ENCODE data around the gene B3GALT4. TPM values are rescaled to one million over a fixed set of nuclear protein-coding genes. Genes with fewer than 3 reads are reported as not detected.

B3GALT4 gene
- total RNA-seq, 1 experiment from 2014 or later: 3.4 TPM

DNA sequence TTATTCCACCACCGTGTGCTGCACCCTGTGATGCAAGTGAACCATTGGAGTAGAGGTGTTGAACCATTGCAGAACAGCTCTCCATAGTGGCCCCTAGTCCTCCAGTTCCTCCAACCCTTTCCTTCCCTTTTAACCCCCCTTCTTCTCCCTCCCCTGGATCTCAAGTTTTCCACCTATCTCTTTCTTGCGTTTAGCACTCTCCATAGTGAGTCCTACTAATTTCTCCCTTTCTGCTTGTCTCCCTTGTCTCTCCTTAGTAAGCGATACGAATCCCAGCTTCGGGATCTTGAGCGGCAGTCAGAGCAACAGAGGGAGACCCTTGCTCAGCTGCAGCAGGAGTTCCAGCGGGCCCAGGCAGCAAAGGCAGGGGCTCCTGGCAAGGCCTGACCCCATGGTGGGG, 13.5 kb downstream of the B3GALT4 start:
- H3K9me3 ChIP-seq (ENCODE audit: low read length): no peaks in the 10 kb centered on the region
- peak overlapping the region; percentile 88 for H3K9ac ChIP-seq (ENCODE audit: low read length)
- no peak overlapping the region for H2AFZ ChIP-seq (ENCODE audit: low read length)
- peaks cover 23% of the 10 kb centered on the region for H3K4me1 ChIP-seq (ENCODE audit: low read length)
- no peaks in the 10 kb centered on the region for H3K27me3 ChIP-seq (ENCODE audit: low read length)
- peaks cover 46% of the 10 kb centered on the region for H3K79me2 ChIP-seq (ENCODE audit: low read length)
- H3K4me3 ChIP-seq (ENCODE audit: low read length): peak overlapping the region; percentile 88
- H3K36me3 ChIP-seq (ENCODE audit: insufficient read depth, low read length): peaks cover 25% of the 10 kb centered on the region; the same call in 1 of the 2 replicates
- H3K9me2 ChIP-seq (replicated peaks; ENCODE audit: insufficient read depth, low read length): no peaks in the 10 kb centered on the region
- DNase-seq: no peak
- H3K27ac ChIP-seq (ENCODE audit: low read length): no peak overlapping the region
- H4K20me1 ChIP-seq (ENCODE audit: insufficient read depth, low read depth, low read length): no peaks in the 10 kb centered on the region
- H3K4me2 ChIP-seq (ENCODE audit: low read depth, low read length, poor library complexity, severe bottlenecking): peak overlapping the region; percentile 68

- H3K27me3 ChIP-seq (ENCODE audit: low read length): no peaks in the 10 kb centered on the region
- H3K27ac ChIP-seq (ENCODE audit: low read length): no peak overlapping the region
- H3K4me3 ChIP-seq (ENCODE audit: low read length): no peak overlapping the region
- no peak overlapping the region for H2AFZ ChIP-seq (ENCODE audit: low read length)
- no peaks in the 10 kb centered on the region for H3K9me3 ChIP-seq (ENCODE audit: low read length)
- H3K9ac ChIP-seq (ENCODE audit: low read length): no peak overlapping the region
- no peak overlapping the region for H3K4me2 ChIP-seq (ENCODE audit: low read depth, low read length, poor library complexity, severe bottlenecking)
- H3K9me2 ChIP-seq (replicated peaks; ENCODE audit: insufficient read depth, low read length): no peaks in the 10 kb centered on the region
- no peaks in the 10 kb centered on the region for H4K20me1 ChIP-seq (ENCODE audit: insufficient read depth, low read depth, low read length)
- H3K79me2 ChIP-seq (ENCODE audit: low read length): peaks cover 44% of the 10 kb centered on the region
- H3K4me1 ChIP-seq (ENCODE audit: low read length): peaks cover 27% of the 10 kb centered on the region
- peaks cover 10% of the 10 kb centered on the region; the same call in 1 of the 2 replicates for H3K36me3 ChIP-seq (ENCODE audit: insufficient read depth, low read length)
- no peak for DNase-seq
These were observed 16.2 kb downstream of the B3GALT4 start for GRCh38 chr6:33292996-33293682.

- Histone ChIP-seq H3K79me2 (ENCODE audit: low read length) (peaks cover 36% of the 10 kb centered on the region), H2AFZ (ENCODE audit: low read length) (no peak overlapping the region)
These were observed 17.3 kb downstream of the B3GALT4 start for GRCh38 chr6:33294086-33294823.

GRCh38 chr6:33295621-33296369, 18.9 kb downstream of the B3GALT4 start:
- H3K9me2 ChIP-seq (replicated peaks; ENCODE audit: insufficient read depth, low read length): no peaks in the 10 kb centered on the region
- no peak overlapping the region for H3K4me3 ChIP-seq (ENCODE audit: low read length)
- H3K36me3 ChIP-seq (ENCODE audit: insufficient read depth, low read length): peaks cover 9% of the 10 kb centered on the region; the same call in 1 of the 2 replicates
- H3K79me2 ChIP-seq (ENCODE audit: low read length): peaks cover 27% of the 10 kb centered on the region
- no peaks in the 10 kb centered on the region for H3K9me3 ChIP-seq (ENCODE audit: low read length)
- H4K20me1 ChIP-seq (ENCODE audit: insufficient read depth, low read depth, low read length): no peaks in the 10 kb centered on the region
- H3K9ac ChIP-seq (ENCODE audit: low read length): no peak overlapping the region
- no peak overlapping the region for H3K4me2 ChIP-seq (ENCODE audit: low read depth, low read length, poor library complexity, severe bottlenecking)
- H2AFZ ChIP-seq (ENCODE audit: low read length): no peak overlapping the region
- H3K27ac ChIP-seq (ENCODE audit: low read length): no peak overlapping the region
- no peak for DNase-seq
- H3K27me3 ChIP-seq (ENCODE audit: low read length): no peaks in the 10 kb centered on the region
- H3K4me1 ChIP-seq (ENCODE audit: low read length): peaks cover 27% of the 10 kb centered on the region

More at GRCh38 chr6:33294086-33294823, 17.3 kb downstream of the B3GALT4 start:
- Histone ChIP-seq H3K27me3 (ENCODE audit: low read length) (no peaks in the 10 kb centered on the region), H3K4me2 (ENCODE audit: low read depth, low read length, poor library complexity, severe bottlenecking) (no peak overlapping the region), H3K9me2 (replicated peaks; ENCODE audit: insufficient read depth, low read length) (no peaks in the 10 kb centered on the region), H3K36me3 (ENCODE audit: insufficient read depth, low read length) (peaks cover 10% of the 10 kb centered on the region; the same call in 1 of the 2 replicates), H3K9me3 (ENCODE audit: low read length) (no peaks in the 10 kb centered on the region), H3K4me1 (ENCODE audit: low read length) (peaks cover 26% of the 10 kb centered on the region), H3K9ac (ENCODE audit: low read length) (no peak overlapping the region), H3K27ac (ENCODE audit: low read length) (no peak overlapping the region), H4K20me1 (ENCODE audit: insufficient read depth, low read depth, low read length) (no peaks in the 10 kb centered on the region), H3K4me3 (ENCODE audit: low read length) (no peak overlapping the region)
- DNase-seq: no peak

DNA sequence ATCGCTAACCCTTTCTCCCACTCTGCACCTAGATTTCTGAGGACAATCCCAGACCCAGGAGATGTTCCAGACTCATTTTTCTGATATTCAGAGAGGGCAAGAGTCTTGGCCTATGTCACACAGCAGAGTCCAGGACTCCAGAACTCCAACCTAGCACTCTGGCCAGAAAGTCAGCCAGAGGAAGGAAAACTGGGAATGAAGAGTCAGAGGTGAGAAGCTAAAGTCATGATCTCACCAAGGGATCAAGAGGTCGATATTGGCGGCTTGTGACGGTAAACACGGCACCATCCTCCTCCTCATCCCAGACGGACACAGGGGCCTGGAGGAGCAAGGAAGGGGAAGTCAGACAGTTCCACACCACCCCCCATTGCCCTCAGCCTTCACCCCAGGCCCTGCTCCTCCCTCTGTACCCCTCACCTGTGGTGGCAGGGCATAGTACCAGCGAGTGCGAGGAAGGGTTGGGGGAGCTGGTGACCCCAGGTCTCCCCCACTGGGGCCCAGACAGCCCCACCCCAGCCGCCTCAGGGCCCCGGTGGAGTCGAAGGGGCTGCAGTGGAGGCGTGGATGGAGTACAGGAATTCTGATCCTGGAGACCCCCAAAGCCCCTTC, 20.0 kb downstream of the B3GALT4 start:
- Histone ChIP-seq H3K27me3 (ENCODE audit: low read length) (no peaks in the 10 kb centered on the region), H3K9me3 (ENCODE audit: low read length) (no peaks in the 10 kb centered on the region), H3K4me1 (ENCODE audit: low read length) (peaks cover 20% of the 10 kb centered on the region), H3K9ac (ENCODE audit: low read length) (peak overlapping the region; percentile 84), H3K36me3 (ENCODE audit: insufficient read depth, low read length) (peaks cover 3% of the 10 kb centered on the region; the same call in 1 of the 2 replicates), H2AFZ (ENCODE audit: low read length) (no peak overlapping the region; the same call in 1 of the 2 replicates), H3K27ac (ENCODE audit: low read length) (peak overlapping the region; percentile 92), H3K9me2 (replicated peaks; ENCODE audit: insufficient read depth, low read length) (no peaks in the 10 kb centered on the region), H4K20me1 (ENCODE audit: insufficient read depth, low read depth, low read length) (no peaks in the 10 kb centered on the region), H3K79me2 (ENCODE audit: low read length) (peaks cover 19% of the 10 kb centered on the region), H3K4me3 (ENCODE audit: low read length) (peak overlapping the region; percentile 74), H3K4me2 (ENCODE audit: low read depth, low read length, poor library complexity, severe bottlenecking) (peak overlapping the region; percentile 79)
- no peak for DNase-seq

GRCh38 chr6:33297406-33297955, 20.6 kb downstream of the B3GALT4 start:
- no peaks in the 10 kb centered on the region for H3K9me3 ChIP-seq (ENCODE audit: low read length)
- peaks cover 3% of the 10 kb centered on the region; the same call in 1 of the 2 replicates for H3K36me3 ChIP-seq (ENCODE audit: insufficient read depth, low read length)
- H3K4me1 ChIP-seq (ENCODE audit: low read length): peaks cover 20% of the 10 kb centered on the region
- DNase-seq: peak; percentile 72
- H3K27me3 ChIP-seq (ENCODE audit: low read length): no peaks in the 10 kb centered on the region
- no peaks in the 10 kb centered on the region for H3K9me2 ChIP-seq (replicated peaks; ENCODE audit: insufficient read depth, low read length)
- H2AFZ ChIP-seq (ENCODE audit: low read length): peak overlapping the region; percentile 24; the same call in 1 of the 2 replicates
- H3K4me2 ChIP-seq (ENCODE audit: low read depth, low read length, poor library complexity, severe bottlenecking): peak overlapping the region; percentile 79
- peak overlapping the region; percentile 84 for H3K9ac ChIP-seq (ENCODE audit: low read length)
- H3K27ac ChIP-seq (ENCODE audit: low read length): peak overlapping the region; percentile 92
- no peaks in the 10 kb centered on the region for H4K20me1 ChIP-seq (ENCODE audit: insufficient read depth, low read depth, low read length)
- H3K4me3 ChIP-seq (ENCODE audit: low read length): peak overlapping the region; percentile 74
- H3K79me2 ChIP-seq (ENCODE audit: low read length): peaks cover 19% of the 10 kb centered on the region

GRCh38 chr6:33297956-33298772, 21.2 kb downstream of the B3GALT4 start:
- peak; percentile 92 for DNase-seq
- 0 out of 2 replicates have a peak overlapping the region, but pooled peaks have one; percentile 23 for H2AFZ ChIP-seq (ENCODE audit: low read length)

More at GRCh38 chr6:33297956-33298772, 21.2 kb downstream of the B3GALT4 start:
- H3K4me2 ChIP-seq (ENCODE audit: low read depth, low read length, poor library complexity, severe bottlenecking): peak overlapping the region; percentile 79
- peaks cover 3% of the 10 kb centered on the region; the same call in 1 of the 2 replicates for H3K36me3 ChIP-seq (ENCODE audit: insufficient read depth, low read length)
- H3K4me3 ChIP-seq (ENCODE audit: low read length): peak overlapping the region; percentile 74
- peak overlapping the region; percentile 92 for H3K27ac ChIP-seq (ENCODE audit: low read length)
- H4K20me1 ChIP-seq (ENCODE audit: insufficient read depth, low read depth, low read length): no peaks in the 10 kb centered on the region
- no peaks in the 10 kb centered on the region for H3K9me2 ChIP-seq (replicated peaks; ENCODE audit: insufficient read depth, low read length)
- no peaks in the 10 kb centered on the region for H3K9me3 ChIP-seq (ENCODE audit: low read length)
- no peaks in the 10 kb centered on the region for H3K27me3 ChIP-seq (ENCODE audit: low read length)
- H3K79me2 ChIP-seq (ENCODE audit: low read length): peaks cover 19% of the 10 kb centered on the region
- peak overlapping the region; percentile 84 for H3K9ac ChIP-seq (ENCODE audit: low read length)
- H3K4me1 ChIP-seq (ENCODE audit: low read length): peaks cover 20% of the 10 kb centered on the region
